ENCODE data around the gene TM4SF1. TPM values are rescaled to one million over a fixed set of nuclear protein-coding genes. Genes with fewer than 3 reads are reported as not detected.
"Not testable (repeated sequence)": the region's sequence is repeated elsewhere in the genome, so short reads cannot be mapped to it uniquely, and the experiment has no call there.

TM4SF1 gene
- total RNA-seq, 2 donors from 2014 or later: not detected

GRCh38 chr3:149382518-149382917, 5.1 kb upstream of the TM4SF1 start:
- Mint-ChIP-seq H3K36me3 (no peaks in the 10 kb centered on the region), H3K27ac (no peak overlapping the region), H3K9me3 (no peaks in the 10 kb centered on the region)
- ATAC-seq: no peak
- no peak for DNase-seq (ENCODE audit: low spot score in 2 of 2)

GRCh38 chr3:149382101-149382467, 4.6 kb upstream of the TM4SF1 start:
- no peak overlapping the region for H3K27ac Mint-ChIP-seq
- ATAC-seq (no peak), DNase-seq (ENCODE audit: low spot score in 2 of 2) (no peak)
- H3K9me3 Mint-ChIP-seq: no peaks in the 10 kb centered on the region
- H3K36me3 Mint-ChIP-seq: no peaks in the 10 kb centered on the region

DNA sequence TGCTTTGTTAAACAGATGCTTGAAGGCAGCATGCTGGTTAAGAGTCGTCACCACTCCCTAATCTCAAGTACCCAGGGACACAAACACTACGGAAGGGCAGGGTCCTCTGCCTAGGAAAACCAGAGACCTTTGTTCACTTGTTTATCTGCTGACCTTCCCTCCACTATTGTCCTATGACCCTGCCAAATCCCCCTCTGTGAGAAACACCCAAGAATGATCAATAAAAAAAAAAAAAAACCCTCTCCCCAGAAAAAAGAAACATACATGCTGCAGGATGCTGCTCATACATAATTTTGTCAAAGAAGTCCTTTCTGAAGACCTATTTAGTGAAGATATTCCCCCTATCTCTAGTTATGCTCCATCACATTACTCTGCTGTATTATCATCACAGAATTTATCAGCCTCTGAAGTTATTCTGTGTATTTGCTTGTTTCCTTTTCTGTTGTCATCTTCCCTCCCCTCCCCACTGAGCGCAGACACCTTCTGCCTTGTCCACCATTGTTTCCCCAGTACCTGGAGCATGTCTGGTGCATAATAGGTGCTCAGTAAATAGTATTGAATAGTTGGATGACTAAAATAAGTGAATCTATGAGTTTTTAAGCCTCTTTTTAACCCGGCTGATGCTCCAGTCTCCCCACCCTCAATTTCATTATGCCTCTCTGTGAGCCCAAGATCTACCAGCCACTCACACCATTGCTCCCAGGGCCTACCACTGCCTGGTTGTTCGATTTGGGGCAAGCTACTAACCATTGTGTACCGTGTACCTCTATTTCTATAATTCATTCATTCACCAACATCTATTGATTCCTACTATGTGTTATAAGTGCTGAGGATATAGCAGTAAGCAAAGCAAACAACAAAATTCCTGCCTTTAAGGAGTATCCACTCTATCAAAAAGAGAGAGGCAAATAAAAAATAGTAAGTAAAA, 4.0 kb upstream of the TM4SF1 start:
- no peak for DNase-seq (ENCODE audit: low spot score in 2 of 2)
- H3K36me3 Mint-ChIP-seq: no peaks in the 10 kb centered on the region
- no peak overlapping the region for H3K27ac Mint-ChIP-seq
- ATAC-seq: no peak
- H3K9me3 Mint-ChIP-seq: no peaks in the 10 kb centered on the region

DNA sequence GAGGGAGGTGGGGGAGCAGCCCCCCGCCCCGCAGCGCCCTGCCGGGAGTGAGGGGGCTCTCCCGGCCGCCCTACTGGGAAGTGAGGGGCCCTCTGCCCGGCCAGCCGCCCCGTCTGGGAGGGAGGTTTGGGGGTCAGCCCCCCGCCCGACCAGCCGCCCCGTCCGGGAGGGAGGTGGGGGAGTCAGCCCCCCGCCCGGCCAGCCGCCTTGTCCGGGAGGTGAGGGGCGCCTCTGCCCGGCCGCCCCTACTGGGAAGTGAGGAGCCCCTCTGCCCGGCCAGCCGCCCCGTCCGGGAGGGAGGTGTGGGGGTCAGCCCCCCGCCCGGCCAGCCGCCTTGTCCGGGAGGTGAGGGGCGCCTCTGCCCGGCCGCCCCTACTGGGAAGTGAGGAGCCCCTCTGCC, 2.8 kb upstream of the TM4SF1 start:
- not testable (repeated sequence) for DNase-seq (ENCODE audit: low spot score in 2 of 2); H3K9me3 Mint-ChIP-seq; ATAC-seq; H3K27ac Mint-ChIP-seq; H3K36me3 Mint-ChIP-seq

DNA sequence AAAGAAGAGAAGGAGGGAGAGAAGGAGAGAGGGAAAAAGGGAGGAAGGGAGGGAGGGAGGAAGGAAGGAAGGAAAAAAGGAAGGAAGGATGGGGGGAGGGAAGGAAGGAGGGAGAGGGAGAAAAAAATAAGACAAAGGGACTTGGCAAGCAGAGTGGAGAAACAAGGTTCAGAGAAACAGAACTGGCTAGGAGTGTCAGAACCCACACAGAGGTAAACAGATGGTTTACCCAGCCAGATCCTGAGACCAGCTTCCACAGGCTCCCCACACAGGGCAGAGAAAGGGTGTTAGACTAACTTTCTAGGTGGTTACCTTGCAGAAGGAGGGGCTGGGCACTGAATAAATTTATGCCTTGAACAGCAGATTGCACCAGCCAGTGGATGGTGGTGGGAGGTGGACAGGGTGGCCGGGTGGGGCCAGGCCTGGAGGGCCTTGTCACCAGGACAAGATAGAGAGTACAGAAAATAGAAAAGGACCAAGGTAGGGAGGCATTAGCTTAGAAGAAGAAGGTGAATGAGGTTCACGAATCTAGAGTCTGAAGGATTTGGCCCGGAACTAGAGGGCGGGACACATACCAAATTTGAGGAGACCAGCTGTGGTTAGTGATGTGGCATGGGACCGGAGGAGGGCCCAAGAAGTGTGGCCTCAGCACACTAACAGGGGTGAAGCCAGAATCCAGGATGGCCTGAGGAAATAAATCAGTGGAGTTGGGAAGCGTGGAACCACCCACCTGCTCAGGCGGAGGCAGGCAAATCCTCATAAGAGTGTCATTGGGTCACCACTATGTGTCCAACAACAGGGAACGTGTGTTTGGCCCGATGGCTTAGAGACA, 1.2 kb upstream of the TM4SF1 start:
- DNase-seq (ENCODE audit: low spot score in 2 of 2) (no peak), ATAC-seq (no peak)
- Mint-ChIP-seq H3K9me3 (no peaks in the 10 kb centered on the region), H3K36me3 (no peaks in the 10 kb centered on the region), H3K27ac (no peak overlapping the region)

- Mint-ChIP-seq H3K27ac (no peak overlapping the region), H3K9me3 (no peaks in the 10 kb centered on the region), H3K36me3 (no peaks in the 10 kb centered on the region)
- no peak for ATAC-seq
- no peak for DNase-seq (ENCODE audit: low spot score in 2 of 2)
Observed at GRCh38 chr3:149376718-149377407, 586 bp downstream of the TM4SF1 start.

- Mint-ChIP-seq H3K9me3 (no peaks in the 10 kb centered on the region), H3K36me3 (no peaks in the 10 kb centered on the region), H3K27ac (no peak overlapping the region)
- no peak for DNase-seq (ENCODE audit: low spot score in 2 of 2)
- no peak for ATAC-seq
Observed at GRCh38 chr3:149375501-149376196, 1.8 kb downstream of the TM4SF1 start.

- Mint-ChIP-seq H3K9me3 (no peaks in the 10 kb centered on the region), H3K27ac (no peak overlapping the region), H3K36me3 (no peaks in the 10 kb centered on the region)
- no peak for ATAC-seq
- no peak for DNase-seq (ENCODE audit: low spot score in 2 of 2)
Observed at GRCh38 chr3:149374793-149375500, 2.5 kb downstream of the TM4SF1 start.

DNA sequence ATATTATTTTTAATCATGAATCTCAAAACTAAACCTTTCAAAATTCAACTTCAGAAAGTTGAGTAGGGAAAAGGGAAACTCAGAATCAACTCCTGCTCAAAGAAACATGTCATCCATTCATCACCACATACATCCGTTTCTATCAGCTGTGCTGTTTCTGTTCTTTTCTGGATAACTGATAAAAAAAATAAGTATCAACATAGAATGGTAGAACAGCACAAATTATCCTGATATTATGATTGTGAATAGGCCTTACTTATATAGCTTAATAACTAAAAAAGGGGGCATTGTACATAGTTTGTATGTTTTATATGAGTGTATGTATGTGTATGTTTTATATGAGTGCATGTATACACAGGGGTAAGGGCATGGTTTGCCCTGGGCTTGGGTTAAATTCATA, 3.1 kb downstream of the TM4SF1 start:
- DNase-seq (ENCODE audit: low spot score in 2 of 2) (no peak), ATAC-seq (no peak)
- H3K27ac Mint-ChIP-seq: no peak overlapping the region

DNA sequence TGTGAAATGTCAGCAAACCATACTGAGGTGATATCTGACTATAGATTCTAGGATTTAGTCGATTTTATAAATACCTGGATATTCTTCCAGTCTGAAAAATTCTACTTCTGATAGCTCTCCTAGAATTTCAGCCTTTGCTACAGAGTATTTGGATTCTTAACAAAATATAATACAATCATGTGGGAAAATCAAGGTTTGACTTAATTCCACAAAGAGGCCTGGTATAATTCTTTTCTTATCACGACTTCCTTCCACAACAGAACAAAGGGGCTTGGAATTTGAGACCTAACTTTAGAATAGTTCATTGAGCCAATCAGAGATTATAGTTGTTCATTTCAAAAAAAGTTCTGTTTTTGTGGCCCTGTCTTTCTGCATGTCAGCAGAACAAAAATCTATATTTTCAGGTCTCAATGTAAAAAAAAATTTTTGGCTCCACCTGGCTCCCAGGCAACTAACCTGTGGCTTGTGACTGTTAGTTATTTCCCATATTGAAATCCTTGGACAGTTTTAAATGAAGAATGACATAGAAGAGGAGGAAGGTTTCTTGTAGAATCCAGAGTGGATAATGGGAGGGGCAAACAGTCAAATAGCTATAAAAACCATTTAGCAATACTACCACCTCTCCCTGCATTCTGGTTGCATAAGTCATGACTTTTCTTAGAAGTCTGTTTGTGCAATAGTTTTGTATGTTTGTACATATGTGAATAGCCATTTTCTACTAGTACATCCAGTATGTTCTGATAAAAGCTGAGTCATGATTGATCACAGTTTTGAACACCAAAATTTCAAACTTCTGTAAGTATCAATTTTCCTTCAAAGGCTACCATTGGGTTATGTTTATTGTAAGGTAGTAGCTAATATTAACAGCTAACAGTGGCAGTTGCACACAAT, 4.0 kb downstream of the TM4SF1 start:
- no peaks in the 10 kb centered on the region for H3K9me3 Mint-ChIP-seq
- DNase-seq (ENCODE audit: low spot score in 2 of 2) (no peak), ATAC-seq (no peak)
- no peak overlapping the region for H3K27ac Mint-ChIP-seq
- H3K36me3 Mint-ChIP-seq: no peaks in the 10 kb centered on the region

More for the DNA sequence above, 3.1 kb downstream of the TM4SF1 start:
- Mint-ChIP-seq H3K9me3 (no peaks in the 10 kb centered on the region), H3K36me3 (no peaks in the 10 kb centered on the region)

GRCh38 chr3:149371723-149372114, 5.7 kb downstream of the TM4SF1 start:
- ATAC-seq (no peak), DNase-seq (ENCODE audit: low spot score in 2 of 2) (no peak)
- no peaks in the 10 kb centered on the region for H3K9me3 Mint-ChIP-seq
- no peak overlapping the region for H3K27ac Mint-ChIP-seq
- H3K36me3 Mint-ChIP-seq: no peaks in the 10 kb centered on the region

GRCh38 chr3:149371001-149371722, 6.3 kb downstream of the TM4SF1 start:
- no peaks in the 10 kb centered on the region for H3K36me3 Mint-ChIP-seq
- no peak for ATAC-seq
- H3K27ac Mint-ChIP-seq: no peak overlapping the region
- H3K9me3 Mint-ChIP-seq: no peaks in the 10 kb centered on the region
- DNase-seq (ENCODE audit: low spot score in 2 of 2): no peak

DNA sequence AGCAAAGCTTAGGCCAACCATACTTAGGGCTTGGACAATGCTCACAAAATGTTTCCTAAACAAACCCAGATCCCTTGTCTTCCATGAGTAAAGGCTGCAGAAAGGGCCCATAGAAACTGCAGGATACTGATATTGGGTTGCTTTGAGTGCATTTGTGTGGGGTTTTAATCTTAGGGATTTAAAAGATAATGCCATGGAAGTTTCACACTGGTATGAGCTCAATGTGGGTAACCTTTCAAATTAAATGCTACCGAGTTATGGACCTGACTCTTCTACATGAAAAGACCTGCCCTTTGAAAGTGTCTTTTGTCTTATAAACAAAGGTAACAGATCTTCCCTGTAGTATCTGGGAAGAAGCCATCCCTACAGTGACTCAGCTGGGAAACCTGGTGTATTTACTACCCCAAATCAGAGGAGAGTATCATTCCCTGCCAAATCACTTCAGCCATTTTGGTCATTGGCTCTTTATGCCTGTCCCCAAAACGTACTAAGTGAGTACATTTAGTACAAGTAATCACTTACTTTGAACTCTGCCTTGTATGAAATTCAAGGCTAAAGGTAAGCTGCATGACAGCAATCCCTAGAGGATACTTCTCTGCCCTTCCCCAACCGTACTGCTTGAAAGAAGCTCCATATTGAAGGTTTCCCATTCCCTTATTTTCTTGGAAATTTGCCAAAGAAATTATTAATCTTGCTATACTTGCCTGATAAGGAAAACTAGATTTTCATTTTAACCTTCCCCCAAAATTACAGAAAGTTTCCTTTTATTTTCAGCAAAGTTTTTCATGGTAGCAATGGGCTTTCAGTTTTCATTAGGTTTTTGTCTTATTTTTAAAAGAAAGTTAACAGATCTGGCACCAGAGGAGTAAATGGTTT, 7.2 kb downstream of the TM4SF1 start:
- DNase-seq (ENCODE audit: low spot score in 2 of 2) (no peak), ATAC-seq (no peak)
- Mint-ChIP-seq H3K9me3 (no peaks in the 10 kb centered on the region), H3K27ac (no peak overlapping the region), H3K36me3 (no peaks in the 10 kb centered on the region)
